Measurements from ENCODE around the gene BCAS3. TPM values are rescaled to one million over a fixed set of nuclear protein-coding genes. Genes with fewer than 3 reads are reported as not detected.

Gene BCAS3
- total RNA-seq, 1 experiment from 2014 or later, result 26.3 TPM

- no peak for TF ChIP-seq SIN3A (IDR thresholded peaks at IDR 0.05; ENCODE audit: low read depth)
- no peak for TF ChIP-seq REST (IDR thresholded peaks at IDR 0.05; ENCODE audit: low read depth)
- TF ChIP-seq FOSL1 (IDR thresholded peaks at IDR 0.05; ENCODE audit: low read depth), result no peak
- TF ChIP-seq MAX (IDR thresholded peaks at IDR 0.05), result no peak
- no peak for TF ChIP-seq ATF3 (IDR thresholded peaks at IDR 0.05)
- no peak for TF ChIP-seq EZH2phosphoT487 (IDR thresholded peaks at IDR 0.05; ENCODE audit: borderline replicate concordance)
- no peak for TF ChIP-seq EGR1 (IDR thresholded peaks at IDR 0.05; ENCODE audit: low read depth)
- no peak for TF ChIP-seq SRF (IDR thresholded peaks at IDR 0.05; ENCODE audit: low read depth)
- no peak for TF ChIP-seq CEBPB (IDR thresholded peaks at IDR 0.05; ENCODE audit: low read depth)
- TF ChIP-seq POLR2AphosphoS5 (IDR thresholded peaks at IDR 0.05; ENCODE audit: low read depth, low read length), result no peak
- no peak for TF ChIP-seq ZBTB33 (IDR thresholded peaks at IDR 0.05; ENCODE audit: extremely low read depth, insufficient replicate concordance, low read length)
- no peak for TF ChIP-seq JUND (IDR thresholded peaks at IDR 0.05)
- no peak for TF ChIP-seq EZH2 (IDR thresholded peaks at IDR 0.05)
- no peak for TF ChIP-seq ZFX (IDR thresholded peaks at IDR 0.05)
- no peak for TF ChIP-seq POLR2A (IDR thresholded peaks at IDR 0.05; ENCODE audit: borderline replicate concordance, extremely low read depth, insufficient read depth, insufficient read length)
- H3K4me3 ChIP-seq (replicated peaks in 1 of 2; ENCODE audit: low read depth in 1 of 2, low read length in 2 of 2), result no peak overlapping the region
- no peaks in the 10 kb centered on the region for H3K27me3 ChIP-seq (ENCODE audit: insufficient read depth, low read length)
- H3K9me2 ChIP-seq (ENCODE audit: insufficient read depth), result no peaks in the 10 kb centered on the region
- BruUV-seq (replicated peaks), result no TSS peak
- ATAC-seq (no peak), DNase-seq (ENCODE audit: low read depth, low spot score) (no peak)
- POLR2A ChIA-PET, result no interaction called here
- H3K9me3 ChIP-seq (ENCODE audit: control insufficient read depth in 1 of 2, insufficient read depth in 1 of 2, low read depth in 1 of 2, low read length in 2 of 2), result no peaks in the 10 kb centered on the region
- H3K36me3 ChIP-seq (ENCODE audit: control insufficient read depth in 1 of 2, insufficient read depth in 2 of 2, low read length in 2 of 2), result no peaks in the 10 kb centered on the region
- RAD21 ChIA-PET (ENCODE audit: low non-redundant PET in 1 of 2, low total read pairs in 2 of 2, uncharacterized antibody in 2 of 2, unreplicated experiment in 2 of 2), result no interaction called here
- CTCF ChIA-PET, result no interaction called here
- no peak overlapping the region for H3K9ac ChIP-seq (ENCODE audit: low read length)
- intact Hi-C loops (cut with micrococcal nuclease), result no loop called here
- H3K27ac ChIP-seq (ENCODE audit: low read depth, low read length), result no peak overlapping the region
- no peaks in the 10 kb centered on the region for H4K20me1 ChIP-seq (ENCODE audit: insufficient read depth)
- H3K4me2 ChIP-seq (ENCODE audit: low read length), result no peak overlapping the region
- no peaks in the 10 kb centered on the region for H3K4me1 ChIP-seq (ENCODE audit: control insufficient read depth in 1 of 2, insufficient read depth in 2 of 2, low read length in 2 of 2)
- no peaks in the 10 kb centered on the region for H3K79me2 ChIP-seq (ENCODE audit: insufficient read depth, low read length)
- no peak overlapping the region for H2AFZ ChIP-seq (ENCODE audit: low read depth, low read length, poor library complexity, severe bottlenecking)
Observed at GRCh38 chr17:60819447-60820130, 141.9 kb downstream of the BCAS3 start.

Measured in HCT116 (cell line).